HG03520 (cell line): Measurements from ENCODE around the gene DCXR.

Experiments
- ATAC-seq: cut with Tn5 transposase; IDR thresholded peaks from one replicate; pipeline ENCODE4 v1.9.1; 2021; ENCODE audit warnings: mild to moderate bottlenecking, moderate library complexity; ENCODE audit not compliant: unreplicated experiment

The DCXR gene

GRCh38 chr17:82024859-82025258, 12.6 kb downstream of the DCXR start:
- no peak for ATAC-seq

GRCh38 chr17:82023447-82024241, 13.9 kb downstream of the DCXR start:
- peak; percentile 1 for ATAC-seq

- ATAC-seq, result peak; percentile 78
Observed at GRCh38 chr17:82022981-82023446, 14.5 kb downstream of the DCXR start, which contains the start of gene LRRC45. TSS of gene LRRC45 (plus strand) at chr17:82023305. CDS start at chr17:82023644, 339 bp downstream.

- no peak for ATAC-seq
Observed at GRCh38 chr17:82022310-82022980, 15.1 kb downstream of the DCXR start, which contains the start of gene CENPX. TSS of gene CENPX (minus strand) at chr17:82022878. CDS start at chr17:82022861, 17 bp downstream.

GRCh38 chr17:82021900-82022309, 15.6 kb downstream of the DCXR start:
- no peak for ATAC-seq

GRCh38 chr17:82021107-82021899, 16.2 kb downstream of the DCXR start:
- no peak for ATAC-seq

- ATAC-seq, result no peak
Observed at GRCh38 chr17:82020572-82021106, 16.9 kb downstream of the DCXR start.

GRCh38 chr17:82019690-82020571, 17.6 kb downstream of the DCXR start:
- ATAC-seq, result no peak

GRCh38 chr17:82018989-82019689, 18.4 kb downstream of the DCXR start:
- no peak for ATAC-seq

- no peak for ATAC-seq
Observed at GRCh38 chr17:82018152-82018988, 19.1 kb downstream of the DCXR start.

GRCh38 chr17:82017612-82018151, 19.8 kb downstream of the DCXR start:
- no peak for ATAC-seq

GRCh38 chr17:82016875-82017459, 20.5 kb downstream of the DCXR start:
- ATAC-seq, result no peak

GRCh38 chr17:82016061-82016874, 21.2 kb downstream of the DCXR start:
- ATAC-seq, result no peak

GRCh38 chr17:82015311-82015971, 22.1 kb downstream of the DCXR start:
- ATAC-seq, result no peak

GRCh38 chr17:82014971-82015310, 22.6 kb downstream of the DCXR start:
- ATAC-seq, result no peak

GRCh38 chr17:82014432-82014831, 23.1 kb downstream of the DCXR start:
- no peak for ATAC-seq
